Endodermal cell (in vitro differentiated cells): ENCODE results near the gene NSUN5. TPM values are rescaled to one million over a fixed set of nuclear protein-coding genes. Genes with fewer than 3 reads are reported as not detected.
"Not testable (repeated sequence)": the region's sequence is repeated elsewhere in the genome, so short reads cannot be mapped to it uniquely, and the experiment has no call there.

Experiments used
- DNase-seq: peaks from one replicate; pipeline ENCODE4 v3.0.0-alpha.2; 2017
- H3K27ac ChIP-seq: 2 replicates; pipeline ENCODE4 v1.5.1; 2013; ENCODE audit warnings: mild to moderate bottlenecking, low read depth, low read length, moderate library complexity
- H3K27me3 ChIP-seq: 2 replicates; pipeline ENCODE4 v1.6.1; 2013; ENCODE audit warnings: mild to moderate bottlenecking, low read length, moderate library complexity; ENCODE audit not compliant: insufficient read depth, control insufficient read depth, poor library complexity, severe bottlenecking
- H3K36me3 ChIP-seq: 2 replicates; pipeline ENCODE4 v1.7.0; 2013; ENCODE audit warnings: mild to moderate bottlenecking, low read length, moderate library complexity; ENCODE audit not compliant: control insufficient read depth, insufficient read depth
- H3K4me1 ChIP-seq: one replicate; pipeline ENCODE4 v1.7.0; 2013; ENCODE audit warnings: low read length; ENCODE audit not compliant: control insufficient read depth, insufficient read depth
- H3K4me3 ChIP-seq: 2 replicates; pipeline ENCODE4 v1.5.1; 2013; ENCODE audit warnings: mild to moderate bottlenecking, low read length, moderate library complexity
- H3K9ac ChIP-seq: 2 replicates; pipeline ENCODE4 v1.6.1; 2013; ENCODE audit warnings: mild to moderate bottlenecking, low read length, moderate library complexity; ENCODE audit not compliant: poor library complexity, severe bottlenecking; ENCODE audit errors: extremely low read depth
- H3K9me3 ChIP-seq: 2 replicates; pipeline ENCODE4 v1.6.1; 2013; ENCODE audit warnings: mild to moderate bottlenecking, low read length, moderate library complexity; ENCODE audit not compliant: control insufficient read depth
- H3K27ac Mint-ChIP-seq: 2 replicates; pipeline ENCODE4 v1.8.0; 2020; ENCODE audit warnings: mixed read lengths
- H3K27me3 Mint-ChIP-seq: 2 replicates; pipeline ENCODE4 v1.8.0; 2021; ENCODE audit warnings: mild to moderate bottlenecking, mixed read lengths; ENCODE audit not compliant: insufficient read depth
- H3K36me3 Mint-ChIP-seq: 2 replicates; pipeline ENCODE4 v1.8.0; 2020; ENCODE audit warnings: low read depth, mixed read lengths
- H3K4me1 Mint-ChIP-seq: 2 replicates; pipeline ENCODE4 v1.8.0; 2020; ENCODE audit warnings: mixed read lengths
- H3K4me3 Mint-ChIP-seq: 2 replicates; pipeline ENCODE4 v1.8.0; 2020; ENCODE audit warnings: mild to moderate bottlenecking, moderate library complexity, mixed read lengths
- H3K9me3 Mint-ChIP-seq: 2 replicates; pipeline ENCODE4 v1.8.0; 2020; ENCODE audit warnings: mild to moderate bottlenecking, mixed read lengths
- CTCF ChIP-seq: fragments of 200-600 bp; sonication (generic); conservative IDR thresholded peaks from 2 replicates; pipeline ENCODE4 v1.5.0; 2021; ENCODE audit warnings: antibody characterized with exemption, mild to moderate bottlenecking
- WGBS, 2 experiments: methylation state at CpG; one replicate each; pipeline versions ENCODE4 v1.1.5 to v1.1.7; 2013; ENCODE audit warnings: missing lambda C conversion rate in 2 of 2, mixed read lengths in 1 of 2; ENCODE audit not compliant: insufficient coverage in 1 of 2, insufficient read length in 1 of 2; 5-methylcytosine and 5-hydroxymethylcytosine counted together
- total RNA-seq, 2 donors: library from RNA; stranded (reverse); fragmentation: NEBNext Ultra II Directional in 1 of 2; extraction: Animal tissue kit (Norgen Biotek cat#: 25700) in 1 of 2; gene quantifications; 2 replicates in 1 of 2; 3 replicates in 1 of 2; pipeline ENCODE4 v1.2.1, GENCODE V29; 2021

NSUN5 gene
- total RNA-seq, 2 donors from 2014 or later: 40.3 to 42.1 TPM

- WGBS, 2 experiments: 91 to 100% methylated on average over 1 to 4 of the region's 4 CpGs
- Mint-ChIP-seq H3K36me3 (no peaks in the 10 kb centered on the region), H3K27ac (no peak overlapping the region), H3K9me3 (peaks cover 2% of the 10 kb centered on the region), H3K4me1 (no peaks in the 10 kb centered on the region), H3K4me3 (no peak overlapping the region), H3K27me3 (peaks cover 10% of the 10 kb centered on the region)
- DNase-seq: no peak
- Histone ChIP-seq H3K36me3 (no peaks in the 10 kb centered on the region), H3K4me1 (no peaks in the 10 kb centered on the region), H3K9me3 (no peaks in the 10 kb centered on the region), H3K27me3 (no peaks in the 10 kb centered on the region), H3K4me3 (no peak overlapping the region), H3K27ac (no peak overlapping the region), H3K9ac (no peak overlapping the region)
- no peak for TF ChIP-seq CTCF
Measured at GRCh38 chr7:73313521-73313906, 4.9 kb upstream of the NSUN5 start.

GRCh38 chr7:73312831-73313520 lies 4.3 kb upstream of the NSUN5 start:
- no peaks in the 10 kb centered on the region for H3K27me3 ChIP-seq
- no peak overlapping the region for H3K4me3 Mint-ChIP-seq
- no peak overlapping the region for H3K4me3 ChIP-seq
- H3K9ac ChIP-seq: no peak overlapping the region
- H3K4me1 Mint-ChIP-seq: peaks cover 2% of the 10 kb centered on the region
- no peak for TF ChIP-seq CTCF
- no peaks in the 10 kb centered on the region for H3K4me1 ChIP-seq
- H3K9me3 Mint-ChIP-seq: peaks cover 2% of the 10 kb centered on the region
- H3K9me3 ChIP-seq: no peaks in the 10 kb centered on the region
- no peaks in the 10 kb centered on the region for H3K36me3 ChIP-seq
- H3K27ac ChIP-seq: no peak overlapping the region
- H3K27ac Mint-ChIP-seq: no peak overlapping the region
- no peak for DNase-seq
- 93 to 95% methylated on average over 21 to 48 of the region's 48 CpGs for WGBS, 2 experiments
- H3K36me3 Mint-ChIP-seq: peaks cover 2% of the 10 kb centered on the region
- peaks cover 10% of the 10 kb centered on the region for H3K27me3 Mint-ChIP-seq

GRCh38 chr7:73311421-73311820 lies 2.8 kb upstream of the NSUN5 start:
- not testable (repeated sequence) for H3K27me3 Mint-ChIP-seq, H3K9me3 Mint-ChIP-seq, H3K27ac Mint-ChIP-seq, DNase-seq, H3K4me3 ChIP-seq, H3K4me3 Mint-ChIP-seq, H3K27ac ChIP-seq, H3K9me3 ChIP-seq, H3K9ac ChIP-seq, H3K36me3 ChIP-seq, H3K4me1 ChIP-seq, H3K27me3 ChIP-seq, H3K4me1 Mint-ChIP-seq
- H3K36me3 Mint-ChIP-seq: peaks cover 14% of the 10 kb centered on the region
- WGBS, 2 experiments: 89 to 100% methylated on average over 3 to 7 of the region's 7 CpGs
